Keratinocyte (primary cell): ENCODE measurements around the gene KCNMA1. TPM values are rescaled to one million over a fixed set of nuclear protein-coding genes. Genes with fewer than 3 reads are reported as not detected.

Experiments used
- DNase-seq: peaks from one replicate; pipeline ENCODE4 v3.0.0-alpha.2; 2011; ENCODE audit warnings: low read depth, missing footprints, low spot score
- FAIRE-seq: peaks from 2 replicates; lab custom pipeline; 2011; peaks lifted over from hg19 to GRCh38; lab: Jason Lieb, UNC
- H2AFZ ChIP-seq: 2 replicates; pipeline ENCODE4 v1.6.0; 2012; ENCODE audit warnings: low read length, control low read depth, inconsistent platforms; ENCODE audit not compliant: control insufficient read depth
- H3K27ac ChIP-seq: 2 replicates; pipeline ENCODE4 v1.5.1; 2011; ENCODE audit warnings: low read length; ENCODE audit not compliant: control insufficient read depth, insufficient read depth
- H3K27me3 ChIP-seq: 3 replicates; pipeline ENCODE4 v1.6.0; 2011; ENCODE audit warnings: low read length; ENCODE audit not compliant: control insufficient read depth, insufficient read depth; ENCODE audit errors: extremely low read depth
- H3K36me3 ChIP-seq, 2 experiments: 2 replicates in 1 of 2; 3 replicates in 1 of 2; pipeline ENCODE4 v1.5.1; 2011; ENCODE audit warnings: low read length in 2 of 2, mild to moderate bottlenecking in 1 of 2; ENCODE audit not compliant: control insufficient read depth in 2 of 2, insufficient read depth in 2 of 2; ENCODE audit errors: extremely low read depth in 1 of 2
- H3K4me1 ChIP-seq: 3 replicates; pipeline ENCODE4 v1.5.1; 2011; ENCODE audit warnings: low read length; ENCODE audit not compliant: control insufficient read depth, insufficient read depth; ENCODE audit errors: extremely low read depth
- H3K4me2 ChIP-seq: 3 replicates; pipeline ENCODE4 v1.6.0; 2011; ENCODE audit warnings: low read depth, low read length; ENCODE audit not compliant: control insufficient read depth, insufficient read depth; ENCODE audit errors: extremely low read depth
- H3K4me3 ChIP-seq, 3 experiments: fragments of 200-600 bp in 1 of 3; sonication (generic) in 1 of 3; 2 replicates in 2 of 3; 3 replicates in 1 of 3; pipeline ENCODE4 v1.5.1; 2011 to 2016; ENCODE audit warnings: low read length in 3 of 3, mild to moderate bottlenecking in 3 of 3, control low read depth in 2 of 3, inconsistent platforms in 1 of 3, low read depth in 1 of 3, mixed read lengths in 1 of 3, mixed run types in 1 of 3, moderate library complexity in 1 of 3; ENCODE audit not compliant: control insufficient read depth in 2 of 3, insufficient read depth in 2 of 3; ENCODE audit errors: extremely low read depth in 1 of 3
- H3K79me2 ChIP-seq: 2 replicates; pipeline ENCODE4 v1.6.0; 2012; ENCODE audit warnings: low read length; ENCODE audit not compliant: control insufficient read depth, insufficient read depth
- H3K9ac ChIP-seq: 3 replicates; pipeline ENCODE4 v1.6.0; 2011; ENCODE audit warnings: low read length; ENCODE audit not compliant: control insufficient read depth, insufficient read depth; ENCODE audit errors: extremely low read depth
- H3K9me1 ChIP-seq: 3 replicates; pipeline ENCODE4 v1.6.0; 2011; ENCODE audit warnings: low read length; ENCODE audit not compliant: control insufficient read depth, insufficient read depth; ENCODE audit errors: extremely low read depth
- H3K9me3 ChIP-seq: 2 replicates; pipeline ENCODE4 v1.5.1; 2012; ENCODE audit warnings: low read depth, low read length; ENCODE audit not compliant: control insufficient read depth
- H4K20me1 ChIP-seq: 3 replicates; pipeline ENCODE4 v1.6.0; 2011; ENCODE audit warnings: low read length; ENCODE audit not compliant: control insufficient read depth, insufficient read depth; ENCODE audit errors: extremely low read depth
- EZH2 ChIP-seq: IDR thresholded peaks from one replicate; pipeline ENCODE4 v1.6.1; 2012; ENCODE audit warnings: inconsistent platforms, mild to moderate bottlenecking, low read length, moderate library complexity
- dilution Hi-C: fragments of 300-500 bp; cut with MboI; formaldehyde crosslinking; loops from one replicate; pipeline ENCODE4 v1.7.0; 2020; ENCODE audit warnings: low sequenced_read_pairs; ENCODE audit not compliant: extremely low pct_ligation_motif_present
- polyA plus RNA-seq, 5 experiments: library from polyadenylated mRNA; depleted of rRNA in 3 of 5; stranded (reverse) in 3 of 5; stranded (forward) in 1 of 5; unstranded in 1 of 5; fragments of >200 nt; gene quantifications; 1 replicate in 1 of 5; 2 replicates in 3 of 5; 3 replicates in 1 of 5; pipeline versions ENCODE4 v1.2.1 to v1.2.3, GENCODE V29; 2011 to 2012; ENCODE audit warnings: missing spikeins in 2 of 5, low read depth in 1 of 5, low replicate concordance in 1 of 5
- TF ChIP-seq, protein P1 (sequence below), 3 experiments: IDR thresholded peaks in 1 of 3; conservative IDR thresholded peaks in 1 of 3; optimal IDR thresholded peaks in 1 of 3; 2 replicates in 2 of 3; 3 replicates in 1 of 3; pipeline versions ENCODE3 to v1.5.1; 2011; ENCODE audit warnings: low read length in 3 of 3, mild to moderate bottlenecking in 3 of 3, moderate library complexity in 2 of 3, control low read depth in 1 of 3, inconsistent platforms in 1 of 3; ENCODE audit not compliant: insufficient read depth in 2 of 3; ENCODE audit errors: extremely low read depth in 1 of 3

The KCNMA1 gene
- polyA plus RNA-seq, 1 donor (not counting 4 experiments of a cell fraction or from before 2014, with no cell fraction given) = 6.3 TPM

DNA sequence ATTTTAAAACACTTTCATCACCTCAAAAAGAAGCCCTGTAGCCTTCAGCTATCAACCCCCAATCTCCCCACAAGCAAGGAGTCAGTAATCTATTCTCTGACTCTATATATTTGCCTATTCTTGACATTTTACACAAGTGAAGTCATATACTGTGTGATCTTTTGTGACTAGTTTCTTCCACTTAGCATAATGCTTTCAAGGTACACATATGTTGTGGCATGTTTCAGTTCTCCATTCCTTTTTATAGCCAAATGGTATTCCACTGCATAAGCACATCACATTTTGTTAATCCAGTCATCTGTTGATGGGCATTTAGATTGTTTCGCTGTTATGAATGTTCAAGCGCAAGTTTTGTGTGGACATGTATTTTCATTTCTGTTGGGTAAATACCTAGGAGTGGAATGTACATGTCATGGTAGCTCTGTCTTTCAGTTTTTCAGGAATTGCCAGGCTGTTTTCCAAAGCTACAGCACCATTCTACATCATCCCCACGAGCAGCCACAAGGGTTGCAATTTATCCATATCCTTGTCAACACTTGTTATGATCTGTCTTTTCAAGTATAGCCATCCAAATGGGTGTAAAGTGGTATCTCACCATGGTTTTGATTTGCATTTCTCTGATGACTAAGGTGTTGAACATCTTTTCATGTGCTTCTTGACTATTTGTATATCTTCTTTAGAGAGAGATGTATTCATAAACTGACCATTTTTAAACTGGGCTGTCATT, 405.6 kb downstream of the KCNMA1 start:
- Histone ChIP-seq H3K27ac (no peak overlapping the region), H4K20me1 (no peaks in the 10 kb centered on the region), H3K4me2 (no peak overlapping the region), H3K4me3 (no peak overlapping the region), H2AFZ (no peak overlapping the region), H3K27me3 (no peaks in the 10 kb centered on the region), H3K36me3 (no peaks in the 10 kb centered on the region), H3K9ac (no peak overlapping the region), H3K9me3 (no peaks in the 10 kb centered on the region), H3K4me1 (peaks cover 6% of the 10 kb centered on the region), H3K9me1 (no peaks in the 10 kb centered on the region), H3K79me2 (no peaks in the 10 kb centered on the region)
- dilution Hi-C loops = no loop called here
- DNase-seq = no peak
- no peak for FAIRE-seq
- TF ChIP-seq, protein P1, sequence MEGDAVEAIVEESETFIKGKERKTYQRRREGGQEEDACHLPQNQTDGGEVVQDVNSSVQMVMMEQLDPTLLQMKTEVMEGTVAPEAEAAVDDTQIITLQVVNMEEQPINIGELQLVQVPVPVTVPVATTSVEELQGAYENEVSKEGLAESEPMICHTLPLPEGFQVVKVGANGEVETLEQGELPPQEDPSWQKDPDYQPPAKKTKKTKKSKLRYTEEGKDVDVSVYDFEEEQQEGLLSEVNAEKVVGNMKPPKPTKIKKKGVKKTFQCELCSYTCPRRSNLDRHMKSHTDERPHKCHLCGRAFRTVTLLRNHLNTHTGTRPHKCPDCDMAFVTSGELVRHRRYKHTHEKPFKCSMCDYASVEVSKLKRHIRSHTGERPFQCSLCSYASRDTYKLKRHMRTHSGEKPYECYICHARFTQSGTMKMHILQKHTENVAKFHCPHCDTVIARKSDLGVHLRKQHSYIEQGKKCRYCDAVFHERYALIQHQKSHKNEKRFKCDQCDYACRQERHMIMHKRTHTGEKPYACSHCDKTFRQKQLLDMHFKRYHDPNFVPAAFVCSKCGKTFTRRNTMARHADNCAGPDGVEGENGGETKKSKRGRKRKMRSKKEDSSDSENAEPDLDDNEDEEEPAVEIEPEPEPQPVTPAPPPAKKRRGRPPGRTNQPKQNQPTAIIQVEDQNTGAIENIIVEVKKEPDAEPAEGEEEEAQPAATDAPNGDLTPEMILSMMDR (optimal IDR thresholded peaks at IDR 0.05 in 1 of 3, IDR thresholded peaks at IDR 0.05 in 1 of 3, conservative IDR thresholded peaks at IDR 0.05 in 1 of 3; ENCODE audit: extremely low read depth in 1 of 3, insufficient read depth in 2 of 3, low read length in 3 of 3) = no peak
- TF ChIP-seq EZH2 = no peak

GRCh38 chr10:77231375-77231774, 406.2 kb downstream of the KCNMA1 start:
- Histone ChIP-seq H3K9me3 (no peaks in the 10 kb centered on the region), H3K4me1 (peaks cover 6% of the 10 kb centered on the region), H3K79me2 (no peaks in the 10 kb centered on the region), H2AFZ (no peak overlapping the region), H3K9ac (no peak overlapping the region), H3K27ac (no peak overlapping the region), H4K20me1 (no peaks in the 10 kb centered on the region), H3K4me2 (no peak overlapping the region), H3K9me1 (no peaks in the 10 kb centered on the region), H3K4me3 (no peak overlapping the region), H3K27me3 (no peaks in the 10 kb centered on the region), H3K36me3 (no peaks in the 10 kb centered on the region)
- no peak for FAIRE-seq
- dilution Hi-C loops = no loop called here
- DNase-seq = no peak
- TF ChIP-seq, protein P1 (optimal IDR thresholded peaks at IDR 0.05 in 1 of 3, IDR thresholded peaks at IDR 0.05 in 1 of 3, conservative IDR thresholded peaks at IDR 0.05 in 1 of 3; ENCODE audit: extremely low read depth in 1 of 3, insufficient read depth in 2 of 3, low read length in 3 of 3) = no peak
- TF ChIP-seq EZH2 = no peak
